CD4-positive, alpha-beta T cell treated with Interleukin-21 for 1 hour (primary cell): ENCODE measurements around the gene SEMA6C.
"Not testable (repeated sequence)": the region's sequence is repeated elsewhere in the genome, so short reads cannot be mapped to it uniquely, and the experiment has no call there.

Source experiments
- DNase-seq: peaks from one replicate; pipeline ENCODE4 v3.0.0-alpha.2; 2020

The SEMA6C gene

DNA sequence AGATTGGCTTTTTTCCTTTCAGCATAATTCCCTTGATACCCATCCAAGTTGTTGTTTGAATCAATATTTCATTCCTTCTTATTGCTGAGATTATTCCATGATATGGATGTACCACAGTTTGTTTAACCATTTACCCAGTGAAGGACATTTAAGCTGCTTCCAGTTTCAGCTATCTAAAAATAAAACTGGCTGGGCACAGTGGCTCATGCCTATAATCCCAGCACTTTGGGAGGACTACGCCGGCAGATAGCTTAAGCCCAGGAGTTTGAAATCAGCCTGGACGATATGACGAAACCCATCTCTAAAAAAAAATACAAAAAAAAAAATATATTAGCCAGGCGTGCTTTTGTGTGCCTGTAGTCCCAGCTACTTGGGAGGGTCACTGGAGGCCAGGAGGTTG lies 32.6 kb downstream of the SEMA6C start:
- DNase-seq: no peak

DNA sequence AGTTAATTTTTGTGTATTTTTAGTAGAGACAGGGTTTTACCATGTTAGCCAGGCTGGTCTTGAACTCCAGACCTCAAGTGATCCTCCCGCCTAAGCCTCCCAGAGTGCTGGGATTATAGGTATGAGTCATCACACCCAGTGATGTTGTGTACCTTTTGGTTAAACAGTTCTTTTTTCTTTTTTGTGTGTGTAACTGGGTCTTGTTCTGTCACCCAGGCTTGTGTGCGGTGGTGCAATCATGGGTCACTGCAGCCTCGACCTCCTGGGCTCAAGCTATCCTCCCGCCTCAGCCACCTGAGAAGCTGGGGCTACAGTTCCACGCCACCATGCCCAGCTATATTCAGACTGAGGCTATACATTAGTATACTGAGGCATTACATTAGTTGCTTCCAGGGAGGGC lies 38.1 kb downstream of the SEMA6C start:
- no peak for DNase-seq

DNA sequence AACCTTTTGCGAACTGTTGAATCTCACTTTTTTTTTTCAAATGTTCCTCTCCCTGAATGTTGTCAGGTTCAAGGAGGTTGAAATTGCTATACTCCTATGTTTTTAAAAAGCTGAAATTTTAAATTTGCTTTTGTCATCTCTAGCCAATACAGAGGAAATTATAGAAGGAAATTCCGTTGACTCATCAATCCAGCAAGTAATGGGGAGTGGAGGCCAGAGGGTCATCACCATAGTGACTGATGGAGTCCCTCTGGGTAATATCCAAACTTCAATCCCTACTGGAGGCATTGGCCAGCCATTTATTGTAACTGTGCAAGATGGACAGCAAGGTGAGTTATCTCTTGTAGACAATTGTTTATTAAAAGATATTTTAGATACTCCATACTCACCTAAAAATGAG lies 39.5 kb downstream of the SEMA6C start:
- no peak for DNase-seq

DNA sequence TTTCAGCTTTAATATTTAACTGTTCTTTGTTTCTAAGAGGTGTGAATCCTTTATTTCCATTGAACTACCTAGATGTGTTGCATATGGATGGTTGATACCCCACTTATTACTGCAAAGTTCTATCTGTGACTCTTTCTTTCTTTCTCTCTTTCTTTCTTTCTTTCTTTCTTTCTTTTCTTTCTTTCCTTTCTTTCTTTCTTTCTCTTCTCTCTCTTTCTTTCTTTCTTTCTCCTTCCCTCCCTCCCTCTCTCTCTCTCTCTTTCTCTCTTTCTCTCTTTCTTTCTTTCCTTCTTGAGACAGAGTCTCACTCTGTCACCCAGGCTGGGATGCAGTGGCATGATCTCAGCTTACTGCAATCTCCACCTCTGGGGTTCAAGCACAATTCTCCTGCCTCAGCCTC lies 41.8 kb downstream of the SEMA6C start:
- no peak for DNase-seq

DNA sequence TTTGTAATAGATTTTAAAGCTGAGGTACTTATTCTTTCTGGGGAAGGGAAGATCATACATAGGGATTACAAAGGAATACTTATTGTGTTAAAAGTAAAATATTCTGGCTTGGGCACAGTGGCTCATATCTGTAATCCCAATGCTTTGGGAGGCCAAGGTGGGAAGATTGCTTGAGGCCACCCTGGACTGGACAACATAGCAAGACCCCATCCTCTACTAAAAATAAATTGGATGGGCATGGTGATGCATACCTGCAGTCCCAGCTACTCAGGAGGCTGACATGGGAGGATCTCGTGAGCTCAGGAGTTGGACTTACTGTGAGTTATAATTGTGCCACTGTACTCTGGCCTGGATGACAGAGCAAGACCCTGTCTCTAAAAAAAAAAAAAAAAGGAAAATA lies 48.3 kb downstream of the SEMA6C start:
- DNase-seq: no peak

DNA sequence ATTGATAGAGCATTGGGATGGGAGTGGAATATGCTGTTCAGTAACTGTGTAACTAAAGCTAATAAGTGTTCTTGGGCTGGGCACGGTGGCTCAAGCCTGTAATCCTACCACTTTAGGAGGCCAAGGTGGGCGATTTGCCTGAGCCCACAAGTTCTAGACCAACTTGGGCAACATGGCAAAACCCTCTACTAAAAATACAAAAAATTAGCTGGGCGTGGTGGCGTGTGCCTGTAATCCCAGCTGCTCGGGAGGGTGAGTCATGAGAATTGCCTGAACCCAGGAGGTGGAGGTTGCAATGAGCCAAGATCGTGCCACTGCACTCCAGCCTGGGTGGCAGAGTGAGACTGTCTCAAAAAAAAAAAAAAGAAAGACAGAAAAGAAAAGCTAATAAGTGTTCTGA lies 49.0 kb downstream of the SEMA6C start:
- DNase-seq: not testable (repeated sequence)

DNA sequence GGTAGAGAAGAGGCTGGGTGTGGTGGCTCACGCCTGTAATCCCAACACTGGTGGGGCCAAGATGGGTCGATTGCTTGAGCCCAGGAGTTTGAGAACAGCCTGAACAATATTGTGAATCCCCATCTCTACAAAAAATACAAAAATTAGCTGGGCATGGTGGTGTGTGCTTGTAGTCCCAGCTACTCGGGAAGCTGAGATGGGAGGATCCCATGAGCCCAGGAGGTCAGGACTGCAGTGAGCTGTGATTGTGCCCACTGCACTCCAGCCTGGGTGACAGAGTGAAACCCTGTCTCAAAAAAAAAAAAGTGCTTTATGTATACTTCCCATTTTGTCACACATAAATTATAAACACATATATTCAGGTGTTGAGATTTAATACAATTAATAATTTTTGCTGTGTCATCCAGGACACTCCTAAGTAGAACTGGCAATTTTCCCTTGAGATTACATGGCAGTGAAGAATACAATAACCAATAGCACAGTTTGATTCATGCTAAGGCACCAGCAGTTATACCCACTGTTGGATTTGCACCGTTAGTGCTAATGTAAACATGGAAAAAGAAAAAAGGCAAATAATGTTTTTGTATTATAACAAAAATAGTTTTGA lies 60.4 kb downstream of the SEMA6C start:
- DNase-seq: no peak
